Peyer's patch (tissue), 4 donors: Measurements from ENCODE around the gene BCLAF1.

Source experiments
- CTCF ChIP-seq, 6 experiments: fragments of 450-650 bp in 4 of 6; fragments of 200-600 bp in 2 of 6; sonication (generic) in 1 of 6; IDR thresholded peaks; one replicate each; pipeline ENCODE4 v1.5.1; 2017 to 2019; ENCODE audit warnings: antibody characterized with exemption in 6 of 6, mild to moderate bottlenecking in 3 of 6, moderate library complexity in 1 of 6
- POLR2A ChIP-seq, 2 donors: fragments of 450-650 bp; IDR thresholded peaks; one replicate each; pipeline ENCODE4 v1.5.1; 2017; ENCODE audit warnings: antibody characterized with exemption in 2 of 2, mild to moderate bottlenecking in 2 of 2, moderate library complexity in 2 of 2

- TF ChIP-seq CTCF (IDR thresholded peaks at IDR 0.05): no peak
- no peak for TF ChIP-seq POLR2A (IDR thresholded peaks at IDR 0.05)
These were observed 17.7 kb upstream of the BCLAF1 start for GRCh38 chr6:136307351-136307750.
